SJCRH30 (cell line): ENCODE data around the gene MED22. TPM values are rescaled to one million over a fixed set of nuclear protein-coding genes. Genes with fewer than 3 reads are reported as not detected.
A peak's percentile ranks its signal among the peaks of the same experiment; 100 is the strongest.
"Not testable (repeated sequence)": the region's sequence is repeated elsewhere in the genome, so short reads cannot be mapped to it uniquely, and the experiment has no call there.

Source experiments
- DNase-seq, 2 experiments: peaks; one replicate each; pipeline ENCODE4 v3.0.0-alpha.2; 2015 to 2020
- H3K27ac ChIP-seq: fragments of 250-450 bp; sonication (Bioruptor Pico); 2 replicates; pipeline ENCODE4 v1.5.1; 2020; ENCODE audit warnings: mild to moderate bottlenecking, moderate library complexity
- H3K27me3 ChIP-seq: fragments of 250-450 bp; sonication (Bioruptor Pico); 2 replicates; pipeline ENCODE4 v1.5.1; 2020; ENCODE audit warnings: mild to moderate bottlenecking, moderate library complexity
- H3K36me3 ChIP-seq: fragments of 250-450 bp; sonication (Bioruptor Pico); 2 replicates; pipeline ENCODE4 v1.5.1; 2020; ENCODE audit warnings: mild to moderate bottlenecking, moderate library complexity
- H3K4me1 ChIP-seq: fragments of 250-450 bp; sonication (Bioruptor Pico); 2 replicates; pipeline ENCODE4 v1.5.1; 2020; ENCODE audit warnings: mild to moderate bottlenecking, moderate library complexity
- H3K4me3 ChIP-seq: fragments of 250-450 bp; sonication (Bioruptor Pico); 2 replicates; pipeline ENCODE4 v1.5.1; 2020; ENCODE audit warnings: mild to moderate bottlenecking, moderate library complexity
- H3K9me3 ChIP-seq: fragments of 250-450 bp; sonication (Bioruptor Pico); replicated peaks from 2 replicates; pipeline ENCODE4 v1.5.1; 2020; ENCODE audit warnings: mild to moderate bottlenecking, moderate library complexity
- total RNA-seq: library from RNA; depleted of rRNA; stranded (reverse); fragments of >200 nt; shearing (Covaris generic); gene quantifications from 2 replicates; pipeline ENCODE4 v1.2.3, GENCODE V29; 2014

The MED22 gene
- total RNA-seq, 1 experiment from 2014 or later = 71.8 TPM

DNA sequence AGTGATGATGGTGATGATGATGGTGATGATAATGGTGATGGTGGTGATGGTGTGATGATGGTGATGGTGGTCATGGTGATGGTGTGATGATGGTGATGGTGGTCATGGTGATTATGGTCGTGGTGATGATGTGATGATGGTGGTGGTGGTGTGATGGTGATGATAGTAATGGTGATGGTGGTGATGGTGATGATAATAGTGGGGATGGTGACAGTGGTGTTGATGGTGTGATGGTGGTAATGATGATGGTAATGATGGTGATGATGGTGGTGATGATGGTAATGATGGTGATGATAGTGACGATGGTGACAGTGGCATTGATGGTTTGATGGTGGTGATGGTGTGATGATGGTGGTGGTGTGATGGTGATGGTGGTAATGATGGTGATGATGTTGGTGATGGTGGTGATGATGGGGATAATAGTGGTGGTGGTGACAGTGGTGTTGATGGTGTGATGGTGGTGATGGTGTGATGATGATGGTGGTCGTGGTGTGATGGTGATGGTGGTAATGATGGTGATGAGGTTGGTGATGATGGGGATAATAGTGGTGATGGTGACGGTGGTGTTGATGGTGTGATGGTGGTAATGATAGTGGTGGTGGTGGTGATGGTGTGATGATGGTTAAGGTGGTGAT, 34.7 kb upstream of the MED22 start:
- Histone ChIP-seq H3K4me3 (no peak overlapping the region), H3K27me3 (no peaks in the 10 kb centered on the region), H3K4me1 (peaks cover 5% of the 10 kb centered on the region; the same call in 1 of the 2 replicates), H3K36me3 (no peaks in the 10 kb centered on the region), H3K27ac (no peak overlapping the region), H3K9me3 (no peaks in the 10 kb centered on the region)
- no peak for DNase-seq

DNA sequence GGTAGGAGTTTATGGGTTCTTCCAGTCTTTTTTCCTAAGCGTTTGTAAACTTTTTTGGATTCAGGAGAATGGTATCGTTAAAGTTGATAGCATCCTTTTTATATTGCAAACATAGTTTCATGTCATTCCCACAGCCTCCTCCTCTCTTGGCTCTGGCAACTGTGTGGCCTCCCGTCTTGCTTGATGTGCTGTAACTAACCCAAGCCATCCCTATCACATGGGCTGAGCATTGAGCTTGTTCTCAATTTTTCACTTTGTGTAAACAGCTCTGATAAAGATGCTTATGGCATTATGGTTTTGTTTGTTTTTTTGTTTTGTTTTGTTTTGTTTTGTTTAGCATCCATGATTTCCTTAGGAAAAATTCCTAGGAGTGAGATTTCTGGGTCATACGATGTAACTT, 32.8 kb upstream of the MED22 start:
- Histone ChIP-seq H3K36me3 (no peaks in the 10 kb centered on the region), H3K27me3 (no peaks in the 10 kb centered on the region), H3K4me1 (peaks cover 3% of the 10 kb centered on the region; the same call in 1 of the 2 replicates), H3K9me3 (no peaks in the 10 kb centered on the region), H3K4me3 (no peak overlapping the region), H3K27ac (no peak overlapping the region)
- no peak for DNase-seq

DNA sequence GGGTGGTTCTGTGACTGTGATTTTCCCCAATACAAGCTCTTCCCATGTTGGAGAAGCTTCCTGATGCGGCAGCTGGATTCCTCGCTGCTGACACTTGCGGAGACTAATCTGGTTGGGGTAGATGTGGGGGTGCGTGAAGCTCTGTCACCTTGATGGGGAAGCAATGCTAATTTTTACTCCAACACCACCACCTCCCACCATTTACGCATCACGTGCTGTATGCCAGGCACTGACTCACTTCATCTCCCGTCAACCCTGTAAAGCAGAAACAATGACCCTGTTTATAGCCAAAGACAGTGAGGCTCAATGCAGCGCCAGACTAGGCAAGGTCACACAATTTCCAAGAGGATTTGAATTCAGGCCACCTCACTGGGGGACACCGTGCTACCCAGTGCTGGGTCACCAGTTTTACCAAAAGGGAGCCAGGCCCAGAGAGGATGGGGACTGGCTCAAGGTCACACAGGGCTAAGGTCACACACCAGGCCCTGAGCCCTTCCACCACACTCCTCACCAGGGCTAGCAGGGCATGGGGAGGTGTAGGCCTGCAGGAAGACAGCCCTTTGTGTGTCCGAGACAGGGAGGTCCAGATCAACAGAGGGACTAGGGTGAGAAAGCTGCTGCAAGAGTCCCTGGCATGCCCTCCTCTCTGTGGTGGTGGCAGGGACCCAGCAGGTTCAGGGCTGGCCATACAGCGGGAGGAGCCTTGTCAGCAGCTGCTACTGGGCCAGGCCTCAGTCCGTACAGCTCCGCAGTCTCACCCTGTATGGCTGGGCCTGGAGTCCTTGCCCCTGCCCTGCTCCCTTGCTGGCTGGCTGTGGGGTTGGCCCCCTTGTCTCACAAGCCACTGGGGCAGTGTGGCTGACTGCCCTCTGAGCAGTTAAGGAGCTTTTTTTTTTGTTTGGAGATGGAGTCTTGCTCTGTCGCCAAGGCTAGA, 31.5 kb upstream of the MED22 start:
- Histone ChIP-seq H3K36me3 (no peaks in the 10 kb centered on the region), H3K9me3 (no peaks in the 10 kb centered on the region), H3K4me3 (no peak overlapping the region), H3K27ac (no peak overlapping the region), H3K27me3 (no peaks in the 10 kb centered on the region), H3K4me1 (no peaks in the 10 kb centered on the region)
- no peak for DNase-seq

DNA sequence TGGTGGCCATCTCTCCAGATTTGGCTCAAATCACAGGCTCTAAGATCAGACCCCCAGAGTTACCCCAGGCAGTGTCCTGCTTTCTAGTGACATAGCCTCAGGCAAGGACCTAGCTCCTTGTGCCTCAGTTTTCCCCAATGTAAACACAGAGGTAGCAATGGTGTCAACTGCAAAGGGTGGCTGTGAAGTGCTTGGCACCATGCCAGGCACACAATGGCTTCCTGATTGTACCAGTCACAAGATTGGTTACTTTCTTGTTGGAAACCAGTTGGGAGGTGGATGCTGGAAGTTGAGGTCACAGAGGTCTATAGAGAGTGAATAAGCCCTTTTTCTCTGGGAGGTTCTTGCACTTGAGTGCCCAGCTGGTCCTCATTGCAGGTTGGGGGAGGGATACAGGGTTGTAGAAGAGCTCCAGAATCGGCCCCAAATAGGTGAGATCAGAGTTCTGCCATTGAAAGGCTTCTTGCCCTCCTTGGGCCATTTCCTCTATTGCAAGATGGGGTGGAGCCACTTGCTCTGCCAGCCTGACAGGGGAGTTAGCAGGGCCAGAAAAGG, 30.6 kb upstream of the MED22 start:
- H3K27me3 ChIP-seq = no peaks in the 10 kb centered on the region

DNA sequence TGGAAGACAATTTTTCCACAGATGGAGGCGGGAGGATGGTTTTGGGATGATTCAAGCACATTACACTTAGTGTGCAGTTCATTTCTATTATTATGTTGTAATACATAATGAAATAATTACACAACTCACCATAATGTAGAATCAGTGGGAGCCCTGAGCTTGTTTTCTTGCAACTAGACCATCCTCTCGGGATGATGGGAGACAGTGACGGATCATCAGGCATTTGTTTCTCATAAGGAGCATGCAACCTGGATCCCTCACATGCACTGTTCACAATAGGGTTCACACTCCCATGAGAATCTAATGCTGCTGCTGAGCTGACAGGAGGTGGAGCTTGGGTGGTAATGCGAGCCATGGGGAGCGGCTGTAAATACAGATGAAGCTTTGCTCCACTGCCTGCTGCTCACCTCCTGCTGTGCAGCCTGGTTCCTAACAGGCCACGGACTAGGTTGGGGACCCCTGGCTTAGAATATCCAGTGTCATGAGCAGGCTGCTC, 29.8 kb upstream of the MED22 start:
- Histone ChIP-seq H3K27ac (no peak overlapping the region), H3K4me3 (no peak overlapping the region), H3K36me3 (peaks cover 10% of the 10 kb centered on the region), H3K4me1 (no peaks in the 10 kb centered on the region), H3K27me3 (no peaks in the 10 kb centered on the region), H3K9me3 (no peaks in the 10 kb centered on the region)
- peak; percentile 50 to 70 for DNase-seq

More for the DNA sequence above, 30.6 kb upstream of the MED22 start:
- no peak for DNase-seq
- Histone ChIP-seq H3K4me3 (no peak overlapping the region), H3K36me3 (peaks cover 4% of the 10 kb centered on the region), H3K27ac (no peak overlapping the region), H3K4me1 (no peaks in the 10 kb centered on the region), H3K9me3 (no peaks in the 10 kb centered on the region)

DNA sequence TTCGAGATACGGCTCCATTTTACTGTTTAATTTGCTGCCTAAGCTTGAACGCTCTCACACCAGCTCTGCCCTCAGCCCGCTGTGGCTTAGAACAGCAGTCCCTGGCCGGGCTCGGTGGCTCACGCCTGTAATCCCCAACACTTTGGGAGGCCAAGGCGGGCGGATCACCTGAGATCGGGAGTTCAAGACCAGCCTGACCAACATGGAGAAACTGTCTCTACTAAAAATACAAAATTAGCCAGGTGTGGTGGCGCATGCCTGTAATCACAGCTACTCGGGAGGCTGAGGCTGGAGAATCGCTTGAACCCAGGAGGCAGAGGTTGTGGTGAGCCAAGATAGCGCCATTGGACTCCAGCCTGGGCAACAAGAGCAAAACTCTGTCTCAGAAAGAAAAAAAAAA, 29.3 kb upstream of the MED22 start:
- H3K4me3 ChIP-seq, H3K4me1 ChIP-seq, H3K27me3 ChIP-seq, DNase-seq, H3K27ac ChIP-seq, H3K9me3 ChIP-seq: not testable (repeated sequence)
- peaks cover 13% of the 10 kb centered on the region for H3K36me3 ChIP-seq

DNA sequence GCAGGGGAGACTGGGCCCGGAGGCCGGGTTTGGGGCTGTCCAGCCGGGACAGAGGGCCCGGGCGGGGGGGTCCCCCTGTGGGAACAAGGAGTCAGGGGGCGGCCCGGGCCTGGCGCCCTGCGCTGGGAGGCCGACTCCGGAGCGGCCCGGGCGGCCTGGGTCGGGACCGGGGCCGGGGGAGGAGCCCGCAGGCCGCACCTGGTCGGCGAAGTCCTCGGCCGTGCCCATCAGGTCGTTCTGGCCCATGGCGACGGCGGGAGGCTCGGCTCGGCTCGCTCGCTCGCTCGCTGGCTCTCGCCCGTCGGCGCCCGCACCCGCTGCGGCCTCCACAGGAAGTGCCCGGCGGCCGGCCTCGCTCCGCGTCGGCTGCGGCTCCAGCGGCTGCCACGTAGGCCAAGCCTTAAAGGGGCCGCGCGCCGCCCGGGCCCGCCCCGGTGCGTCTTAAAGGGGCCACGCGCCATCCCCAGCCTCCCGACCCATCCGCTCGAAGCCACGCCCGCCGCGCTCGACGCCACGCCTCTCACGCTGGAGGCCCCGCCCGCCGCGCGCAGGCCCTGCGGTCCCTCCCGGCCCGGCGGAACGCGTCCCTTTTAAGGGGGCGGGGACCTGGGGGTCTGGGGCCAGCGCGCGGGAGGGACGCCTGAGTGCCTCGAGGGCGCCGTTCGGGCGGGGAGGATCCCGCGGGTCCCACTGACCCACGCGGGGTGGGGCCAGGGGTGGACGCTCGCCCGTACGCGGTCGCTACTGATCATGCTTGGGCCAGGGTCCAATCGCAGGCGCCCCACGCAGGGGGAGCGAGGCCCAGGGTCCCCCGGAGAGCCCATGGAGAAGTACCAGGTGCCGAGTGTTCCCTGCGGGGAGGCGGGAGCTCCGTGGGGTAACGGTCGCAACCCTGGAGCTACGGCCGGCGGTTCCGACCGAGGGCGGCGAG, 28.1 kb upstream of the MED22 start, which contains the start of the genes STKLD1 and SURF4:
Gene STKLD1 (plus strand): TSS at position 643 of the 931 bp plus-strand sequence. CDS start 108 bp downstream, at position 751.
Gene SURF4 (minus strand): TSS at position 337 of the 931 bp plus-strand sequence. CDS start 91 bp downstream, at position 246.
- peak; percentile 96 to 98 for DNase-seq
- H3K36me3 ChIP-seq = peaks cover 15% of the 10 kb centered on the region
- H3K27me3 ChIP-seq = no peaks in the 10 kb centered on the region
- H3K4me3 ChIP-seq = peak within 1 kb of the TSS; percentile 81
- no peaks in the 10 kb centered on the region for H3K4me1 ChIP-seq
- H3K9me3 ChIP-seq = no peaks in the 10 kb centered on the region
- peak within 1 kb of the TSS; percentile 51 for H3K27ac ChIP-seq

DNA sequence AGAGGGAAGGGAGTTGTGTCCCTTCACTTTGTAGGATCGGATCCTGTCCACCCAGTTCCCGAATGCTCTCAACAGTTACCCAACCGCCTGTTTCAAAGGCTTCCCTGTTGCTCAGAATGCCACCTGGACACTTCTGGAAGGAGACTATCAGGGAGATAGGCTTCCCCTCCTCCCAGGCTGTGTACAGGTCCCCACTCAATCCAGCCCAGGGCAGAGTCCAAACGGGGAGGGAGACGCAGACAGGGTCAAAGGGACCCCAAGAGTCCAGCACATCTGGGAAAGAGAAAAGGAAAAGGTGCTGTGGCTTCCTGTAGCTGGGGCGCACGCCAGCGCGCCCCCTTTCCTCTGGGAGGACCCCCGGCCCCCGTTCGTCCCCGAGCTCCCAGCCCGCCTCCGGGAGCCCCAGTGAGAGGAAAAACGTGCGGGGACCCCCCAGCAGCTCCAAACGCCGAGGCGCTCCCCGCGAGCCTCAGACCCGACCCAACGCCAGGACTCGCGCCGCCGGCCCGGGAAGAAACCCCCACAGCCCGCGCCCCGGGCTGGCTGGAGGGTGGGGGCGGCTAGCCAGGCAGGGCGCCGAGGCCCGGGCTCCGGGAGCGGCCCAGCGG, 27.3 kb upstream of the MED22 start:
- H3K9me3 ChIP-seq = no peaks in the 10 kb centered on the region
- peak overlapping the region; percentile 51 for H3K27ac ChIP-seq
- no peaks in the 10 kb centered on the region for H3K4me1 ChIP-seq
- peak; percentile 49 to 63 for DNase-seq
- peak overlapping the region; percentile 81 for H3K4me3 ChIP-seq
- H3K27me3 ChIP-seq = no peaks in the 10 kb centered on the region
- peaks cover 18% of the 10 kb centered on the region for H3K36me3 ChIP-seq

DNA sequence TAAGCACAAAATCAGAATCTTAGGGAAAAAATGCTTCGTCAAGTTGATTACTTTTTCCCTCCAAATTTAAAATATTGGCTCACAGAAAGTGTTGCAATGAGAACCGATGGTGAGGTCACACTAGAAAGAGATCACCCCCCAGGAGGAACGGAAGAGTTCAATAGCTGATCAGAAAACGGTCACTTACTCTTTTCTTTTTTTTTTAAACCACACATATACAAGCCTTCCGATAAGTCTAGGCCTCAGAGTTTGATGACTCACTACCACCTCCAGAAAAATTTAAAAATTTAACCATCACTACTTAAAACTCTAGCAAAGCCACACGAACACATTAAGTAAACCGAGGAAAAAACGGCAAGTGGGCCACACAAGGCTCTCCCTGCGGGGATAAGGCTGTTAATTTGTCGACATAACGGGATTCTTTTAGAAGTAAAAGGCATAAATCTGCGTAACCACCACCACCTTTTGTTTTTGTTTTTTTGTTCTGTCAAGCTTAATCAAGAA, 26.7 kb upstream of the MED22 start:
- Histone ChIP-seq H3K4me3 (peak overlapping the region; percentile 81), H3K9me3 (no peaks in the 10 kb centered on the region), H3K27me3 (no peaks in the 10 kb centered on the region), H3K4me1 (peaks cover under 1% of the 10 kb centered on the region; the same call in 1 of the 2 replicates), H3K36me3 (peaks cover 20% of the 10 kb centered on the region), H3K27ac (peak overlapping the region; percentile 51; the same call in 1 of the 2 replicates)
- no peak for DNase-seq

DNA sequence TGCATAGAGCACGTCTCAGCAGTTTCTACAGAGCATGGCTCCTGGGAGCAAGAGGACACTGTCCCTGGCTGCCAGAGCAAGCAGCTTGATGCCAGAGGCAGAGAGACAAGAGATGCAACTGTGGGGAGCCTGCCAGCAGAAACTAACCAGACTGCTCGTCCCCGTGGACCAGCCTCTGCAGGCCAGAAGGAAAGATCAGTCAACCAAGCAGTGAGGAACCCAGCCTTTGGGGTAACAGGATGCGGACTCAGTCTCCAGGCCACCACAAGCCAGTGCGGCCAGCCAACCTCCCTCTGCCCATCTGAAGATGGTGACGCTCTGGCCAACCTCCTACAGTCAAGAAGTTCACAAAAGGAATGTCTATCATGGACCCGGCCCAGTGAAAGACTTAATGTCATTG, 24.2 kb upstream of the MED22 start:
- Histone ChIP-seq H3K27me3 (no peaks in the 10 kb centered on the region), H3K36me3 (peaks cover 24% of the 10 kb centered on the region), H3K9me3 (no peaks in the 10 kb centered on the region), H3K4me3 (no peak overlapping the region), H3K4me1 (peaks cover 20% of the 10 kb centered on the region), H3K27ac (no peak overlapping the region)
- DNase-seq = no peak

DNA sequence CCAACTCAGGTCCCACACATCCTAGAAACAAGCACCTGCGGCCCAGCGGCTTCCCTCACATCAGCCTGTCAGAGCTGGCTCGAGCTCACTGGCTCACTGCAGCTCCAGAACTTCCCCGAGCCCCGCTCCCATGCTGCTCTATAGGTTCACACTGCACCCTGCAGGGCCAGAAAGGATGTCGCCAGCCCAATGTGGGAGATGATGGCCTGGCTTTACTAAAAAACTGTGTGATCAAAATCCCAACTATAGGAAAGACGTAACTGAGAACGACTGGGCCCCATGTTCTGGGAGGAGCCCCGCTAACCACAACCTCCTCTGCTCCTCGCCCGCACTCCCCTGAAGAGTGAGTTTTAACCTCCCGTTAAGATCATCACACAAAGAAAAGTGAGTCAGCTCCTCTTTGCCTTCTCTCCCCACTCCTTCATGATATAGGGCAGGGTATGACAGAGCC, 23.4 kb upstream of the MED22 start:
- H3K4me3 ChIP-seq = no peak overlapping the region
- no peaks in the 10 kb centered on the region for H3K27me3 ChIP-seq
- peaks cover 33% of the 10 kb centered on the region for H3K36me3 ChIP-seq
- no peaks in the 10 kb centered on the region for H3K9me3 ChIP-seq
- no peak overlapping the region for H3K27ac ChIP-seq
- H3K4me1 ChIP-seq = peaks cover 20% of the 10 kb centered on the region
- no peak for DNase-seq

DNA sequence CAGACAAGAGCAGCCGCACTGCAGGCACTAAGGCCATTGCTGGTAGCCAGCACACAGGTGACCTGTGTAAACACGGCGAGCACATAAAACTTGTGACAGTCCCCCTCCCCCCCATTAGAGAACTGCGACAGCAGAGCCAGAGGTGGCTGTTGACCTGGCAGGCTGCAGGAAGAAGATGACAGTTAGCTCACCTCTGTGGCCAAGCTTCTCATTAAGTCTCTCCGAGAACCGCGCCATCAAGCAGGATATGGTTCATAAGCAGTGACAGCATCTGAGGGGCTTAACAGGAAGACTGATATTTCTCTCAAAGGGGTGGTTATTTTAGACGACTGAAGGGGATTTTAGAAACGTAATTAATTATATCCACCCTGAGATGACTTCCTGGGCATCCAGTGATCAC, 22.8 kb upstream of the MED22 start:
- H3K9me3 ChIP-seq = no peaks in the 10 kb centered on the region
- DNase-seq = no peak
- H3K4me3 ChIP-seq = no peak overlapping the region
- H3K27me3 ChIP-seq = no peaks in the 10 kb centered on the region
- peaks cover 39% of the 10 kb centered on the region for H3K36me3 ChIP-seq
- no peak overlapping the region for H3K27ac ChIP-seq
- H3K4me1 ChIP-seq = peaks cover 20% of the 10 kb centered on the region

DNA sequence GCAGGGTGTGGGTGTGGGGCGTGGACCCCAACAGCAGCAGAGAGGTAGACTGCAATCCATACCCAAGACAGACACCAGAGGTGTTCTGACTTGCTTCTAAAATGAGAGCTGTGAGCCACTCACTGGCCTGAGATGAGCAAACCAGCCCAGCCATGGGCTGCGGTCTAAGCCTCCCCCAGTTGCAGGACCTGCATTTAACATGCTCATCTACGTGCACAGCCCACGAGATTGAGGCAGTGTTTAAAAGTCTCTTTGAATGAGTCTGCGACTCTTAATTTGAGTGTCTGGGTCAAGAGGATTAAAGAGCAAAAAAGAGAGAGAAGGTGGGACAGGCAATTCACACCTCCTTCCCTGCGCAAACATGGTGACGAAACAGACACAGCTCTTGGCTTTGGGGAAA, 22.0 kb upstream of the MED22 start:
- DNase-seq = no peak
- Histone ChIP-seq H3K4me1 (peaks cover 20% of the 10 kb centered on the region), H3K9me3 (no peaks in the 10 kb centered on the region), H3K27ac (no peak overlapping the region), H3K4me3 (no peak overlapping the region), H3K27me3 (no peaks in the 10 kb centered on the region), H3K36me3 (peaks cover 45% of the 10 kb centered on the region)
